Calu3 (cell line): ENCODE results near the gene NHSL2. TPM values are rescaled to one million over a fixed set of nuclear protein-coding genes. Genes with fewer than 3 reads are reported as not detected.

Experiments
- BruUV-seq: library from RNA; stranded (reverse); fragments of 400-500 nt; replicated peaks from 2 replicates; lab custom pipeline; 2021; lab: Mats Ljungman, UMichigan
- CTCF ChIA-PET: fragments of 300-600 bp; sonication (Branson Sonifier 250); formaldehyde crosslinking; loops from one replicate; lab custom pipeline; 2022; ENCODE audit warnings: antibody characterized with exemption; lab: Charles Lee
- DNase-seq: peaks from one replicate; pipeline ENCODE4 v3.0.0; 2022
- H3K27ac Mint-ChIP-seq: one replicate; pipeline ENCODE4 v1.8.0; 2022; ENCODE audit warnings: mixed read lengths; ENCODE audit not compliant: unreplicated experiment
- H3K27me3 Mint-ChIP-seq: one replicate; pipeline ENCODE4 v1.8.0; 2022; ENCODE audit warnings: mixed read lengths; ENCODE audit not compliant: unreplicated experiment
- H3K36me3 Mint-ChIP-seq: one replicate; pipeline ENCODE4 v1.8.0; 2022; ENCODE audit warnings: mild to moderate bottlenecking, moderate library complexity, mixed read lengths; ENCODE audit not compliant: insufficient read depth, unreplicated experiment
- H3K4me1 Mint-ChIP-seq: one replicate; pipeline ENCODE4 v1.8.0; 2022; ENCODE audit warnings: mild to moderate bottlenecking, low read depth, mixed read lengths; ENCODE audit not compliant: unreplicated experiment
- H3K4me3 Mint-ChIP-seq: one replicate; pipeline ENCODE4 v1.8.0; 2022; ENCODE audit warnings: mild to moderate bottlenecking, low read depth, moderate library complexity, mixed read lengths; ENCODE audit not compliant: unreplicated experiment
- H3K9me3 Mint-ChIP-seq: one replicate; pipeline ENCODE4 v1.8.0; 2022; ENCODE audit warnings: low read depth, mixed read lengths; ENCODE audit not compliant: unreplicated experiment
- intact Hi-C: fragments of 100-400 bp; cut with micrococcal nuclease; formaldehyde crosslinking; loops from one replicate; pipeline ENCODE4 v1.10.0; 2022; ENCODE audit not compliant: unreplicated experiment
- total RNA-seq: library from RNA; stranded (reverse); gene quantifications from 2 replicates; pipeline ENCODE4 v1.2.3, GENCODE V29; 2022
- TF ChIP-seq, protein P1 (sequence below): fragments of 200-600 bp; IDR thresholded peaks from one replicate; pipeline ENCODE4 v1.8.0; 2022; ENCODE audit warnings: antibody characterized with exemption; ENCODE audit not compliant: unreplicated experiment

The NHSL2 gene
- total RNA-seq, 1 experiment from 2014 or later = 0.09 TPM

DNA sequence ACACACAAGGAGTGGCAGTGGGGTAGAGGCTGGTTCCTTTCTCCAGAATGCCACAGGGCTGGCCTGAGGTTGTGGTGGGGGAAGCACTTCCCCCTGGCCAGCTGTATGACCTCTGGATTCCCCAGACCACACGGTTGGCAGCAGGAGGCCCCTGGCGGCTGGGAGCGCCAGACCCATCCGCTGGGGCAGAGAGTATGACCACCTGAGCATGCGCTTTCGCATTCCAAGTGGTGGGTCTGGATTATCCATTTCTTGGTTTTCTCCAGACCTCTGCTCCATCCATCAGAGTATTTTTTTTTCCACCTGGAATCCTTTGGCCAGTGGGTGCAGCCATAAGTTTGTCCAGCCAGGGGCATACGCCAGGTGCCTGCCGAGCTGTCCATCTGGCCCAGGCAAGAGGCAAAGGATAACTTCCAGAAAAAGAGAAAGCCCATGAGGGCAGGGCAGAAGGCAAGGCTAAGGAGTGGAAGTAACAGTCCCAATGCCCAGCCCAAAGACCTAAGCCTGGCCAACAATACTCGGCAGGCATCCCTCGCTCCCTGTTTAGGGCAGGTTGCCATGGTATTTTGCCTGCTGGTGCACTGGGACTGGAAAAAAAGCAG, 39.3 kb downstream of the NHSL2 start:
- H3K9me3 Mint-ChIP-seq = no peaks in the 10 kb centered on the region
- no peaks in the 10 kb centered on the region for H3K4me1 Mint-ChIP-seq
- H3K4me3 Mint-ChIP-seq = no peak overlapping the region
- H3K36me3 Mint-ChIP-seq = no peaks in the 10 kb centered on the region
- intact Hi-C loops = no loop called here
- CTCF ChIA-PET = no interaction called here
- no peak overlapping the region for H3K27ac Mint-ChIP-seq
- TF ChIP-seq, protein P1, sequence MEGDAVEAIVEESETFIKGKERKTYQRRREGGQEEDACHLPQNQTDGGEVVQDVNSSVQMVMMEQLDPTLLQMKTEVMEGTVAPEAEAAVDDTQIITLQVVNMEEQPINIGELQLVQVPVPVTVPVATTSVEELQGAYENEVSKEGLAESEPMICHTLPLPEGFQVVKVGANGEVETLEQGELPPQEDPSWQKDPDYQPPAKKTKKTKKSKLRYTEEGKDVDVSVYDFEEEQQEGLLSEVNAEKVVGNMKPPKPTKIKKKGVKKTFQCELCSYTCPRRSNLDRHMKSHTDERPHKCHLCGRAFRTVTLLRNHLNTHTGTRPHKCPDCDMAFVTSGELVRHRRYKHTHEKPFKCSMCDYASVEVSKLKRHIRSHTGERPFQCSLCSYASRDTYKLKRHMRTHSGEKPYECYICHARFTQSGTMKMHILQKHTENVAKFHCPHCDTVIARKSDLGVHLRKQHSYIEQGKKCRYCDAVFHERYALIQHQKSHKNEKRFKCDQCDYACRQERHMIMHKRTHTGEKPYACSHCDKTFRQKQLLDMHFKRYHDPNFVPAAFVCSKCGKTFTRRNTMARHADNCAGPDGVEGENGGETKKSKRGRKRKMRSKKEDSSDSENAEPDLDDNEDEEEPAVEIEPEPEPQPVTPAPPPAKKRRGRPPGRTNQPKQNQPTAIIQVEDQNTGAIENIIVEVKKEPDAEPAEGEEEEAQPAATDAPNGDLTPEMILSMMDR = no peak
- H3K27me3 Mint-ChIP-seq = peaks cover 84% of the 10 kb centered on the region
- BruUV-seq = no TSS peak
- DNase-seq = no peak

DNA sequence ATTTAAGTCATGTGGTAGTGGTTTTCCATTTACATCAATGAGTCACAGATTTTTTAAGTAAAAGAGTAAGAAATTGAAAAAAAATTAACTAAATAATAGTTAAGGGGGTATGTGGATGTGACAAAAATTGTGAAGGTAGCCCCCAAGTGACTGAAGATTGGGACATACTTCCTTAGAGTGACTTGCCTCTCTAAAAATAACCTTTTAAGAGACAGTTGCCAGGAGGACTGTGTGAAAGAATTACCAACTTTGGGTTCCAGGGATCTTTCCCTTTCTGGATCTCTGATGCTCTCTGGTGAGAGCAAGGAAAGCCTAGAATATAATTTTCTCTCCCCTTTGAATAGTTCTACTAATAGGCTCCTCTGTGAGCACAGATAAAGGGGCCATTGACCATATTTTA, 42.7 kb downstream of the NHSL2 start:
- Mint-ChIP-seq H3K27ac (no peak overlapping the region), H3K4me1 (no peaks in the 10 kb centered on the region), H3K36me3 (no peaks in the 10 kb centered on the region), H3K27me3 (peaks cover 56% of the 10 kb centered on the region), H3K4me3 (no peak overlapping the region), H3K9me3 (no peaks in the 10 kb centered on the region)
- DNase-seq = no peak
- BruUV-seq = no TSS peak
- intact Hi-C loops = no loop called here
- TF ChIP-seq, protein P1 = no peak
- CTCF ChIA-PET = interaction anchor here (1.0 kb wide), 1 partner anchor 15 kb away, joined by 3 read pairs; no protein-coding TSS in a partner anchor

DNA sequence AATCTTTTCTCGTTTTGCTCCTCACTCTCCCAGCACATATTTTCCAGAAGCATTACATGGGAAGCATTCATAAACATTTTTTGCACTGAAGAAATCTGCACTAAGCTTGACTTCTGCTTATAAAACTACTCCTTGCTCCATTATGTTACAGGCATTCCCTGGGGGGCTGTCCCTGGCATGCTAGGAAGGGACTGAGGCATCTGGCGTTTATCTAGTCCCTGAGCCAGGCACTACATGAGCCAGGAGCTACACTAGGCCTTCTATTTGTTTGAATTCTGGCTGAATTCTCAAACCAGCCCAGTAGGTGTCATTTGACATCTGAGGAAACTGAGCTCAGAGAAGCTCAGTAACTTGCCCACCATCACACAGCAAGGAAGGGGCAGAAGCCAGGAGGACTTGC, 43.3 kb downstream of the NHSL2 start:
- peaks cover 56% of the 10 kb centered on the region for H3K27me3 Mint-ChIP-seq
- intact Hi-C loops = no loop called here
- TF ChIP-seq, protein P1 = no peak
- no peaks in the 10 kb centered on the region for H3K9me3 Mint-ChIP-seq
- DNase-seq = no peak
- no peak overlapping the region for H3K4me3 Mint-ChIP-seq
- no peak overlapping the region for H3K27ac Mint-ChIP-seq
- CTCF ChIA-PET = interaction anchor here (1.0 kb wide), 1 partner anchor 16 kb away, joined by 3 read pairs; no protein-coding TSS in a partner anchor
- no peaks in the 10 kb centered on the region for H3K4me1 Mint-ChIP-seq
- H3K36me3 Mint-ChIP-seq = no peaks in the 10 kb centered on the region
- BruUV-seq = no TSS peak

DNA sequence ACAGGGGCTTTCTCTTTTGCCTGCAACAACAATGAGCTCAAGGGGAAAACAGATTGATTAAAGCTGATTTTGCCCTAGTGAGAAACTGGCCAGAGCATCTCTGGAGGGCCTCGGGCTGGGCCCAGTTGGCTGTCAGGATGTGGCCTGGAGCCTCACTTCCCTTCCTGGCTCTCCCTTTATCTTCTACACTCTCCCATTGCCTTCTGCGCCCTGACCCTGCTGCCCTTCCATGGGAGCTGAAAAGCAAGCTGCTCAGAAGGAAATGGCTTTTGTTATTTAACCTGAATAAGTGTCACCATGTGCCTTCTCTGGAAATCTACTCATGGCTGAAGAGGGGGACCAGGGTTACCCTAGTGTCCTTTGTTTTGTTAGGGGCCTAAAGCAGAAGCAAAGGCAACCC, 43.8 kb downstream of the NHSL2 start:
- no peak for DNase-seq
- intact Hi-C loops = no loop called here
- no peaks in the 10 kb centered on the region for H3K9me3 Mint-ChIP-seq
- no peaks in the 10 kb centered on the region for H3K36me3 Mint-ChIP-seq
- no peak overlapping the region for H3K27ac Mint-ChIP-seq
- TF ChIP-seq, protein P1 = no peak
- H3K27me3 Mint-ChIP-seq = peaks cover 51% of the 10 kb centered on the region
- no peaks in the 10 kb centered on the region for H3K4me1 Mint-ChIP-seq
- BruUV-seq = no TSS peak
- CTCF ChIA-PET = no interaction called here
- no peak overlapping the region for H3K4me3 Mint-ChIP-seq
